Measurements from ENCODE around the gene GAS2. TPM values are rescaled to one million over a fixed set of nuclear protein-coding genes. Genes with fewer than 3 reads are reported as not detected.
A peak's percentile ranks its signal among the peaks of the same experiment; 100 is the strongest.

Gene GAS2
- 35.6 TPM for polyA plus RNA-seq (2012; ENCODE audit: insufficient read length, low read depth)

DNA sequence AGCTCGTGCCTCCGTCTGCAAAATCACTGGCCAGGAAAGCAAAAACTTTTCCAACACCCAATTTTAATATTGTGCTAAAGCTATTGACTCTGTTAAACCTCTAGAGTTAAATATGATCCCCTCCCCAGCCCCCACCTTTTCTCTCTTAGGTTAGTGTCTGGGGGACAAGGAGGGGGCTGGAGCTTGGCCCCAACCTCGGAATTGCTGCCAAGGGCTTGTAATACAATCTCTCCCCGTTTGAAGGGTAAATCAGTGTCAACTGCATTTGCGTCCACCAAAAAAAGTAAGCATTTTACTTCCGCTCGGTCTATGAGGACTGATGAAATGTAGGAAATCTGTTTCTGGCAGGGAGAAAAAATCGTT lies at the start of gene GAS2:
GAS2 (plus strand) TSS at position 287 of the 363 bp plus-strand sequence. CDS start 8,259 bp downstream, outside the sequence.
- TF ChIP-seq, protein P1, sequence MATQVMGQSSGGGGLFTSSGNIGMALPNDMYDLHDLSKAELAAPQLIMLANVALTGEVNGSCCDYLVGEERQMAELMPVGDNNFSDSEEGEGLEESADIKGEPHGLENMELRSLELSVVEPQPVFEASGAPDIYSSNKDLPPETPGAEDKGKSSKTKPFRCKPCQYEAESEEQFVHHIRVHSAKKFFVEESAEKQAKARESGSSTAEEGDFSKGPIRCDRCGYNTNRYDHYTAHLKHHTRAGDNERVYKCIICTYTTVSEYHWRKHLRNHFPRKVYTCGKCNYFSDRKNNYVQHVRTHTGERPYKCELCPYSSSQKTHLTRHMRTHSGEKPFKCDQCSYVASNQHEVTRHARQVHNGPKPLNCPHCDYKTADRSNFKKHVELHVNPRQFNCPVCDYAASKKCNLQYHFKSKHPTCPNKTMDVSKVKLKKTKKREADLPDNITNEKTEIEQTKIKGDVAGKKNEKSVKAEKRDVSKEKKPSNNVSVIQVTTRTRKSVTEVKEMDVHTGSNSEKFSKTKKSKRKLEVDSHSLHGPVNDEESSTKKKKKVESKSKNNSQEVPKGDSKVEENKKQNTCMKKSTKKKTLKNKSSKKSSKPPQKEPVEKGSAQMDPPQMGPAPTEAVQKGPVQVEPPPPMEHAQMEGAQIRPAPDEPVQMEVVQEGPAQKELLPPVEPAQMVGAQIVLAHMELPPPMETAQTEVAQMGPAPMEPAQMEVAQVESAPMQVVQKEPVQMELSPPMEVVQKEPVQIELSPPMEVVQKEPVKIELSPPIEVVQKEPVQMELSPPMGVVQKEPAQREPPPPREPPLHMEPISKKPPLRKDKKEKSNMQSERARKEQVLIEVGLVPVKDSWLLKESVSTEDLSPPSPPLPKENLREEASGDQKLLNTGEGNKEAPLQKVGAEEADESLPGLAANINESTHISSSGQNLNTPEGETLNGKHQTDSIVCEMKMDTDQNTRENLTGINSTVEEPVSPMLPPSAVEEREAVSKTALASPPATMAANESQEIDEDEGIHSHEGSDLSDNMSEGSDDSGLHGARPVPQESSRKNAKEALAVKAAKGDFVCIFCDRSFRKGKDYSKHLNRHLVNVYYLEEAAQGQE (IDR thresholded peaks at IDR 0.05; ENCODE audit: insufficient read depth in 1 of 2, low read depth in 2 of 2, low read length in 2 of 2), result no peak
- no peak for TF ChIP-seq SIN3A (IDR thresholded peaks at IDR 0.05; ENCODE audit: borderline replicate concordance, insufficient read depth, low read length)
- no peak for TF ChIP-seq POLR2AphosphoS5 (IDR thresholded peaks at IDR 0.05; ENCODE audit: low read depth, low read length)
- no peak for TF ChIP-seq FOXP2 (optimal IDR thresholded peaks at IDR 0.05; ENCODE audit: borderline replicate concordance, extremely low read depth, extremely low read length, insufficient read depth)
- TF ChIP-seq TAF1 (IDR thresholded peaks at IDR 0.05; ENCODE audit: borderline replicate concordance, insufficient read depth, low read length), result no peak

DNA sequence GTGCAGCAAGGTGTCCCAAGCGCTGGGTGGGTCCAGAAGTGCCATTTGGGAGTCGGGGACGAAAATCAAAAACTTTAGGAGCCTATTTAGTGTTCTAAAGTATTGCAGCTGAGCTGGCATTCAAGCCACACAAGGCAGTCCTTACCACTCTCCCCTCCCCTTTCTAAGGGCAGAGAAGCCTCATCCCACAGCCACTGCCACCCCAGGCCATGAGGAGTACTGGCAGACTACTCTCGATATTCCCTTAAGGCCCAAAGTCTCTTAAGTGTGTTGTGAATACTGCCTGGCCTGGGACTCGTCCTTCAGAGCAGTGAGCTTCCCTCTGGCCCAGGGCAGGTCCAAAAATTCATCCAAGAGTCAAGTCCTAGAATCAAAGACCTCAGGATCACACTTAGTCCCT lies 48.5 kb upstream of the GAS2 start:
- no peak for TF ChIP-seq TAF1 (IDR thresholded peaks at IDR 0.05; ENCODE audit: borderline replicate concordance, insufficient read depth, low read length)
- TF ChIP-seq, protein P1 (IDR thresholded peaks at IDR 0.05; ENCODE audit: insufficient read depth in 1 of 2, low read depth in 2 of 2, low read length in 2 of 2), result no peak
- no peak for TF ChIP-seq SIN3A (IDR thresholded peaks at IDR 0.05; ENCODE audit: borderline replicate concordance, insufficient read depth, low read length)
- no peak for TF ChIP-seq FOXP2 (optimal IDR thresholded peaks at IDR 0.05; ENCODE audit: borderline replicate concordance, extremely low read depth, extremely low read length, insufficient read depth)
- no peak for TF ChIP-seq POLR2AphosphoS5 (IDR thresholded peaks at IDR 0.05; ENCODE audit: low read depth, low read length)

DNA sequence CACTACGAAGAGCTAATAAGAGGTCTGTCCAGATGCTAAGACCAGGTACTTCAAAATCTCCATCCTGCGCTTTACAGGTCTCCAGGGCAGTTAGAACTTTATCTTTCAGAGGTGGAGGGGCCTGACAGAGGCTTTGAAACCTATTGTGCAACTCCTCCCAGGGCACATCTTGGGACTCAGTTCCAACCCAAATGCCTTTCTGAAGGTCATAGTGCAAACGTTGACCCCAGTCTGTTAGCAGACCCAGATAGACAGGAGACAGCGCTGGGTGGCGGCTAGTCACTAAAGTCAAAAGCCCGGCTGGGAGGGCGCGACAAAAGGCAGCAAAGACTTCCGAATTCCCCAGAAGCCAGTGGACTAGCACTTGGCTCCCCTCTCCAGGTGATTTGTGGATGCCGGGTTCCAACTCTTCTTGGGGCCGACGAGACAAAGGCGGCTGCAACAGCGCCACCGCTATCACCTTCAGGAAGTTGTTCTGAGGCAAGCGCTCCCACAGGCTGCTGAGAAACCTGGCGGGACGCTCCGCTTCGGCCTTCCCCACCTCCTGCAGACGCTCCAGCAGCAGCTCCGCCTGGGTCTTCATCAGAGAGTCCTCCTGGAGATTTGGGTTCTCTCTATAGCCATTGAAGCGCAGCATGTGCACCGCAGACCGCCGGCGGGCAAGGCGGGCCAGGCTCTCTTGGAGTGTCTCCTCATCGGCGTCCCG lies 41.5 kb upstream of the GAS2 start:
- TF ChIP-seq SIN3A (IDR thresholded peaks at IDR 0.05; ENCODE audit: borderline replicate concordance, insufficient read depth, low read length), result 0 out of 2 replicates have a peak, but pooled peaks have one; percentile 41
- TF ChIP-seq, protein P1 (IDR thresholded peaks at IDR 0.05; ENCODE audit: insufficient read depth in 1 of 2, low read depth in 2 of 2, low read length in 2 of 2), result no peak
- TF ChIP-seq POLR2AphosphoS5 (IDR thresholded peaks at IDR 0.05; ENCODE audit: low read depth, low read length), result no peak
- TF ChIP-seq FOXP2 (optimal IDR thresholded peaks at IDR 0.05; ENCODE audit: borderline replicate concordance, extremely low read depth, extremely low read length, insufficient read depth), result no peak

DNA sequence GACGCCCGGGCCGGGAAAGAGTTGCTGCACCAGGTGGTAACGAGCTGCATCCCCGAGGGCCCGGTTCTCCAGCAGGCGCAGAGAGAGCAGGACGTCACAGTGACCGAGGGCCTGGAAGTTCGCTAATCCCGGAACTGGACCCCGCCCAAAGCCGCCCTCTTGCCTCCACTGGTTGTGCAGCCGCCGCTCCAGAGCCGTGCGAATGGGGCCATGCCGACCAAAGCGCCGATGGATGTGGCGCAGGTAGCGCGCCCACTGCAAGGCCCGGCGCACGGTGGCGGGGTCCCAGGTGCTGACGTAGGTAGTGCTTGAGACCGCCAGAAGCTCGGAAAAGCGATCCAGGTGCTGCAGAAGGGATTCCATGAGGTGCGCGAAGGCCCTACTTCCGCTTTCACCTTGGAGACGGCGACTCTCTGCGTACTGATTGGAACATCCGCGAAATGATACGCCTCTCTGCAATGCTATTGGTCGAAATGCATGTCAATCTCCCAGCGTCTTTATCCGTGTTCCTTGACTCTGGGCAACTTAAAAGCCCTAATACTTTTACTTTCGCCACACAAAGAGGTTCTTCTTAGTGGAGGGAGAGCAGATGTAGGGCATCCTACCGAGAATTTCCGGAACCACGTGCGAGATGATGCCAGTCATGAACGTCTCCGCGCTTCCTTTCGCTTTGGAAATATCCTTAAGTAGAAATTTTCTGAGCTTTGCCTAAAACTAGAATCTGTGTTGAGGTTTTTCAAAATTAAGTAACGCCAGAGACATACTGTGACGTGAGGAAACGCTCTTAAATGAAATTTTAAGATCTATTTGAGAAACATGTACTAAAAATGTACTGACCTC lies 40.7 kb upstream of the GAS2 start, which contains the start of gene FANCF:
FANCF (minus strand) TSS at position 376 of the 840 bp plus-strand sequence; CDS start at position 363, 13 bp downstream.
- TF ChIP-seq FOXP2 (optimal IDR thresholded peaks at IDR 0.05; ENCODE audit: borderline replicate concordance, extremely low read depth, extremely low read length, insufficient read depth) (no peak), SIN3A (IDR thresholded peaks at IDR 0.05; ENCODE audit: borderline replicate concordance, insufficient read depth, low read length) (peak; percentile 55; the same call in 1 of the 2 replicates), TAF1 (IDR thresholded peaks at IDR 0.05; ENCODE audit: borderline replicate concordance, insufficient read depth, low read length) (peak; percentile 46; the same call in 1 of the 2 replicates), POLR2AphosphoS5 (IDR thresholded peaks at IDR 0.05; ENCODE audit: low read depth, low read length) (peak; percentile 52)
- TF ChIP-seq, protein P1 (IDR thresholded peaks at IDR 0.05; ENCODE audit: insufficient read depth in 1 of 2, low read depth in 2 of 2, low read length in 2 of 2), result 0 out of 4 replicates have a peak, but pooled peaks of 1 of the 2 experiments have one; percentile 0

Data from PFSK-1 (cell line).